SK-N-SH (cell line): ENCODE results near the gene RMC1. TPM values are rescaled to one million over a fixed set of nuclear protein-coding genes. Genes with fewer than 3 reads are reported as not detected.

Source experiments
- CTCF ChIA-PET: fragments of 300-600, 350-600 bp; formaldehyde crosslinking; extraction: SDS; loops from one replicate; lab custom pipeline; 2021; lab: Yijun Ruan, JAX
- POLR2A ChIA-PET: fragments of 350-600 bp; sonication (Branson Sonifier 250); formaldehyde crosslinking; extraction: SDS; loops from one replicate; lab custom pipeline; 2020; ENCODE audit warnings: antibody characterized with exemption, inconsistent platforms; lab: Yijun Ruan, JAX
- DNase-seq: peaks from one replicate; pipeline ENCODE4 v3.0.0; 2012
- H2AFZ ChIP-seq: fragments of 200-600 bp; sonication (generic); 2 replicates; pipeline ENCODE4 v1.8.1; 2016; ENCODE audit warnings: antibody characterized with exemption, mild to moderate bottlenecking, low read depth
- H3F3A ChIP-seq: fragments of 200-600 bp; sonication (generic); replicated peaks from 2 replicates; pipeline ENCODE3; 2016; ENCODE audit warnings: antibody characterized with exemption, mild to moderate bottlenecking; ENCODE audit not compliant: insufficient read depth
- H3K27ac ChIP-seq, 2 experiments: fragments of 200-500 bp in 1 of 2; fragments of 200-600 bp in 1 of 2; sonication (Bioruptor generic) in 1 of 2; sonication (generic), shearing (Covaris generic) in 1 of 2; 2 replicates each; pipeline versions ENCODE4 v1.5.1 to v1.6.1; 2014 to 2016; ENCODE audit warnings: low read depth in 2 of 2, inconsistent platforms in 1 of 2, low read length in 1 of 2, mild to moderate bottlenecking in 1 of 2, mixed read lengths in 1 of 2
- H3K27me3 ChIP-seq: fragments of 200-600 bp; sonication (generic), shearing (Covaris generic); 2 replicates; pipeline ENCODE4 v1.6.1; 2016; ENCODE audit warnings: mixed run types; ENCODE audit not compliant: insufficient read depth
- H3K36me3 ChIP-seq, 2 experiments: fragments of 200-500 bp in 1 of 2; fragments of 200-600 bp in 1 of 2; sonication (Bioruptor generic) in 1 of 2; sonication (generic) in 1 of 2; replicated peaks in 1 of 2; 2 replicates each; pipeline versions ENCODE3 to v1.5.1; 2014 to 2016; ENCODE audit warnings: low read length in 1 of 2, mild to moderate bottlenecking in 1 of 2; ENCODE audit not compliant: insufficient read depth in 2 of 2, control insufficient read depth in 1 of 2
- H3K4me1 ChIP-seq, 2 experiments: fragments of 200-500 bp in 1 of 2; fragments of 200-600 bp in 1 of 2; sonication (Bioruptor generic) in 1 of 2; sonication (generic), shearing (Covaris generic) in 1 of 2; 2 replicates each; pipeline versions ENCODE4 v1.5.1 to v1.6.1; 2014 to 2016; ENCODE audit warnings: low read depth in 1 of 2, low read length in 1 of 2, mixed run types in 1 of 2; ENCODE audit not compliant: insufficient read depth in 2 of 2, control insufficient read depth in 1 of 2
- H3K4me2 ChIP-seq: fragments of 200-600 bp; sonication (generic), shearing (Covaris generic); 2 replicates; pipeline ENCODE4 v1.6.1; 2017; ENCODE audit warnings: mixed run types
- H3K4me3 ChIP-seq, 2 experiments: fragments of 200-500 bp in 1 of 2; fragments of 200-600 bp in 1 of 2; sonication (Bioruptor generic) in 1 of 2; sonication (generic), shearing (Covaris generic) in 1 of 2; 2 replicates each; pipeline versions ENCODE4 v1.5.1 to v1.8.1; 2014 to 2016; ENCODE audit warnings: low read depth in 2 of 2, inconsistent platforms in 1 of 2, low read length in 1 of 2, mild to moderate bottlenecking in 1 of 2, mixed read lengths in 1 of 2, moderate library complexity in 1 of 2
- H3K79me2 ChIP-seq: fragments of 200-600 bp; sonication (generic); 2 replicates; pipeline ENCODE4 v1.8.1; 2017; ENCODE audit warnings: mild to moderate bottlenecking; ENCODE audit not compliant: insufficient read depth
- H3K9ac ChIP-seq: fragments of 200-600 bp; sonication (generic); 2 replicates; pipeline ENCODE4 v1.6.1; 2017; ENCODE audit warnings: mixed run types
- H3K9me2 ChIP-seq: fragments of 200-600 bp; sonication (generic); 2 replicates; pipeline ENCODE4 v1.6.1; 2017; ENCODE audit warnings: mixed run types
- H3K9me3 ChIP-seq: fragments of 200-600 bp; sonication (generic); 2 replicates; pipeline ENCODE4 v1.6.1; 2017; ENCODE audit warnings: mixed run types, mild to moderate bottlenecking, moderate library complexity
- H4K20me1 ChIP-seq: fragments of 200-600 bp; sonication (generic); 2 replicates; pipeline ENCODE4 v1.6.1; 2017; ENCODE audit warnings: mild to moderate bottlenecking, mixed run types; ENCODE audit not compliant: insufficient read depth
- CHD2 ChIP-seq: fragments of 150-350 bp; IDR thresholded peaks from 2 replicates; pipeline ENCODE4 v1.6.1; 2018; ENCODE audit warnings: low read length; ENCODE audit not compliant: partially characterized antibody
- EP300 ChIP-seq, 2 experiments: IDR thresholded peaks; 2 replicates each; pipeline versions ENCODE4 v1.4.0 to v1.6.1; 2012; ENCODE audit warnings: borderline replicate concordance in 1 of 2, low read depth in 1 of 2, low read length in 1 of 2
- EZH2phosphoT487 ChIP-seq: fragments of 200-600 bp; sonication (generic); IDR thresholded peaks from 2 replicates; pipeline ENCODE4 v1.6.1; 2017; ENCODE audit warnings: low read depth, mixed run types, mild to moderate bottlenecking, antibody characterized with exemption, moderate library complexity, borderline replicate concordance
- FOXJ3 ChIP-seq: sonication (generic); formaldehyde crosslinking; IDR thresholded peaks from 2 replicates; pipeline ENCODE4 v1.5.1; 2020; ENCODE audit warnings: mild to moderate bottlenecking, missing genetic modification reagents
- IRF3 ChIP-seq: fragments of 150-350 bp; IDR thresholded peaks from 2 replicates; pipeline ENCODE4 v1.6.1; 2016; ENCODE audit warnings: mild to moderate bottlenecking, low read depth, low read length
- JUND ChIP-seq: IDR thresholded peaks from 2 replicates; pipeline ENCODE4 v1.4.0; 2012
- NRF1 ChIP-seq: IDR thresholded peaks from 2 replicates; pipeline ENCODE4 v1.6.1; 2012; ENCODE audit warnings: low read depth, mild to moderate bottlenecking, low read length
- POLR2AphosphoS5 ChIP-seq: IDR thresholded peaks from 2 replicates; pipeline ENCODE4 v1.6.1; 2012; ENCODE audit warnings: low read depth, low read length
- RXRA ChIP-seq: IDR thresholded peaks from 2 replicates; pipeline ENCODE4 v1.4.0; 2012; ENCODE audit warnings: low read depth, mild to moderate bottlenecking, borderline replicate concordance
- SIN3A ChIP-seq: IDR thresholded peaks from 2 replicates; pipeline ENCODE4 v1.6.1; 2012; ENCODE audit warnings: low read depth, mild to moderate bottlenecking, low read length, moderate library complexity, borderline replicate concordance
- SMC3 ChIP-seq: IDR thresholded peaks from 2 replicates; pipeline ENCODE4 v1.6.1; 2012; ENCODE audit warnings: low read depth, low read length, improper control_type of control experiment
- TEAD4 ChIP-seq: IDR thresholded peaks from 2 replicates; pipeline ENCODE4 v1.4.0; 2012; ENCODE audit warnings: mild to moderate bottlenecking, borderline replicate concordance; ENCODE audit not compliant: insufficient read depth
- WGBS: methylation state at CpG from one replicate; pipeline ENCODE4 v1.1.6; 2017; ENCODE audit warnings: low lambda C conversion rate; 5-methylcytosine and 5-hydroxymethylcytosine counted together
- polyA plus RNA-seq, 3 experiments: library from polyadenylated mRNA; depleted of rRNA; stranded (reverse); fragments of >200 nt; gene quantifications; 2 replicates each; pipeline ENCODE4 v1.2.3, GENCODE V29; 2012
- TF ChIP-seq, protein P1 (sequence below): IDR thresholded peaks from 2 replicates; pipeline ENCODE4 v1.4.0; 2012; ENCODE audit warnings: low read depth, borderline replicate concordance
- TF ChIP-seq, protein P2 (sequence below): IDR thresholded peaks from 2 replicates; pipeline ENCODE4 v1.4.0; 2012; ENCODE audit warnings: low read depth

The RMC1 gene
- polyA plus RNA-seq, 1 of the 3 experiments (the other 2 are of a cell fraction): 26.4 TPM

- H3K4me1 ChIP-seq: peaks cover 0 to 12% of the 10 kb centered on the region in 2 experiments; a peak in 3 of 4 replicates
- no peaks in the 10 kb centered on the region for H4K20me1 ChIP-seq
- CTCF ChIA-PET: interaction anchor here (0.8 to 1.3 kb wide), 4 partner anchors 14 to 56 kb away, joined by 3 to 4 read pairs (median 4); partner anchors contain the start of gene NPC1
- no peak overlapping the region for H3K27ac ChIP-seq
- H3K4me3 ChIP-seq: no peak overlapping the region
- no peaks in the 10 kb centered on the region for H3K9me2 ChIP-seq
- no peak overlapping the region for H3K9ac ChIP-seq
- TF ChIP-seq FOXJ3: no peak
- TF ChIP-seq, all 33 proteins: peak for 0
- DNase-seq: no peak
- Histone ChIP-seq H3K4me2 (no peak overlapping the region), H3K9me3 (no peaks in the 10 kb centered on the region), H3K27me3 (no peaks in the 10 kb centered on the region), H2AFZ (no peak overlapping the region), H3K36me3 (peaks cover 20 to 22% of the 10 kb centered on the region in 2 experiments), H3F3A (no peaks in the 10 kb centered on the region), H3K79me2 (peaks cover 21% of the 10 kb centered on the region; the same call in 1 of the 2 replicates)
- WGBS: 93% methylated on average over 2 of the region's 2 CpGs
- POLR2A ChIA-PET: no interaction called here
Measured at GRCh38 chr18:23572012-23572411, 68.7 kb downstream of the RMC1 start.

GRCh38 chr18:23572570-23572969 lies 69.3 kb downstream of the RMC1 start:
- Histone ChIP-seq H3K9me2 (no peaks in the 10 kb centered on the region), H3K9ac (no peak overlapping the region), H3K27me3 (no peaks in the 10 kb centered on the region), H3F3A (no peaks in the 10 kb centered on the region), H3K79me2 (peaks cover 21% of the 10 kb centered on the region; the same call in 1 of the 2 replicates), H4K20me1 (no peaks in the 10 kb centered on the region), H2AFZ (no peak overlapping the region), H3K27ac (no peak overlapping the region), H3K36me3 (peaks cover 14 to 17% of the 10 kb centered on the region in 2 experiments), H3K9me3 (no peaks in the 10 kb centered on the region), H3K4me1 (peaks cover 0 to 12% of the 10 kb centered on the region in 2 experiments; a peak in 3 of 4 replicates), H3K4me2 (no peak overlapping the region), H3K4me3 (no peak overlapping the region)
- TF ChIP-seq JUND (no peak), NRF1 (no peak), POLR2AphosphoS5 (no peak), SMC3 (no peak), SIN3A (no peak), RXRA (no peak), IRF3 (no peak), CHD2 (no peak), EZH2phosphoT487 (no peak), TEAD4 (no peak), EP300 (IDR thresholded peaks at IDR 0.05; ENCODE audit: borderline replicate concordance in 1 of 2, low read depth in 1 of 2, low read length in 1 of 2) (no peak)
- TF ChIP-seq, protein P1, sequence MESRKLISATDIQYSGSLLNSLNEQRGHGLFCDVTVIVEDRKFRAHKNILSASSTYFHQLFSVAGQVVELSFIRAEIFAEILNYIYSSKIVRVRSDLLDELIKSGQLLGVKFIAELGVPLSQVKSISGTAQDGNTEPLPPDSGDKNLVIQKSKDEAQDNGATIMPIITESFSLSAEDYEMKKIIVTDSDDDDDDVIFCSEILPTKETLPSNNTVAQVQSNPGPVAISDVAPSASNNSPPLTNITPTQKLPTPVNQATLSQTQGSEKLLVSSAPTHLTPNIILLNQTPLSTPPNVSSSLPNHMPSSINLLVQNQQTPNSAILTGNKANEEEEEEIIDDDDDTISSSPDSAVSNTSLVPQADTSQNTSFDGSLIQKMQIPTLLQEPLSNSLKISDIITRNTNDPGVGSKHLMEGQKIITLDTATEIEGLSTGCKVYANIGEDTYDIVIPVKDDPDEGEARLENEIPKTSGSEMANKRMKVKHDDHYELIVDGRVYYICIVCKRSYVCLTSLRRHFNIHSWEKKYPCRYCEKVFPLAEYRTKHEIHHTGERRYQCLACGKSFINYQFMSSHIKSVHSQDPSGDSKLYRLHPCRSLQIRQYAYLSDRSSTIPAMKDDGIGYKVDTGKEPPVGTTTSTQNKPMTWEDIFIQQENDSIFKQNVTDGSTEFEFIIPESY: no peak
- TF ChIP-seq, protein P2, sequence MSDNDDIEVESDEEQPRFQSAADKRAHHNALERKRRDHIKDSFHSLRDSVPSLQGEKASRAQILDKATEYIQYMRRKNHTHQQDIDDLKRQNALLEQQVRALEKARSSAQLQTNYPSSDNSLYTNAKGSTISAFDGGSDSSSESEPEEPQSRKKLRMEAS: no peak
- WGBS: 95% methylated on average over 5 of the region's 5 CpGs
- ChIA-PET POLR2A (no interaction called here), CTCF (interaction anchor here (1.3 kb wide), 2 partner anchors 13 to 16 kb away, joined by 3 to 4 read pairs; partner anchors contain the start of gene NPC1)
- DNase-seq: no peak
